ENCODE results near the gene UGT1A10. TPM values are rescaled to one million over a fixed set of nuclear protein-coding genes. Genes with fewer than 3 reads are reported as not detected.

The UGT1A10 gene
- total RNA-seq, 2 donors from 2014 or later, result 0.41 TPM; not detected in 1

DNA sequence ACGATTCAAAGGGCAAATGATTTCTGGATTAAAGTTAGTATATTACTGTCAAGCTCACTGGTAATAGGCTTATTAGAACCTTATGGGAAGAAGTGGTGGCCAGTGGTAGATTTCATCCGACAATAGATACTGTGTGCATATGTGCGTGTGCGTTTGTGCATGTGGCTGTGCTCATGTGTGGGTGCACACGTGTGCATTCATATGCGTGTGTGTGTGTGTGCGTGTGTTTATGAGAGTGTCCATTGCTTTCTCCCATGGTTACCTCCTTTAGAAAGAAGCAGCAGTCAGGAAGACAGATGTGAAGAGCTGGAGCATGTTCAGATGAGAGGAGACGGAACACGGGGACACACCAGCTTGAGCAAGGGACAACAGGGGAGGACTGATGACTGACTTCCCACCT lies 133.0 kb downstream of the UGT1A10 start:
- Histone ChIP-seq H3K4me3 (no peak overlapping the region), H3K27ac (no peak overlapping the region), H3K9me3 (no peaks in the 10 kb centered on the region), H3K36me3 (no peaks in the 10 kb centered on the region), H3K27me3 (replicated peaks; ENCODE audit: insufficient read depth) (no peaks in the 10 kb centered on the region), H3K4me1 (ENCODE audit: control insufficient read depth in 1 of 2, low read depth in 2 of 2) (no peaks in the 10 kb centered on the region)
- DNase-seq (ENCODE audit: low spot score) (no peak), ATAC-seq (ENCODE audit: insufficient number of reproducible peaks, low FRiP score, low read depth) (no peak)
- TF ChIP-seq, protein P1, sequence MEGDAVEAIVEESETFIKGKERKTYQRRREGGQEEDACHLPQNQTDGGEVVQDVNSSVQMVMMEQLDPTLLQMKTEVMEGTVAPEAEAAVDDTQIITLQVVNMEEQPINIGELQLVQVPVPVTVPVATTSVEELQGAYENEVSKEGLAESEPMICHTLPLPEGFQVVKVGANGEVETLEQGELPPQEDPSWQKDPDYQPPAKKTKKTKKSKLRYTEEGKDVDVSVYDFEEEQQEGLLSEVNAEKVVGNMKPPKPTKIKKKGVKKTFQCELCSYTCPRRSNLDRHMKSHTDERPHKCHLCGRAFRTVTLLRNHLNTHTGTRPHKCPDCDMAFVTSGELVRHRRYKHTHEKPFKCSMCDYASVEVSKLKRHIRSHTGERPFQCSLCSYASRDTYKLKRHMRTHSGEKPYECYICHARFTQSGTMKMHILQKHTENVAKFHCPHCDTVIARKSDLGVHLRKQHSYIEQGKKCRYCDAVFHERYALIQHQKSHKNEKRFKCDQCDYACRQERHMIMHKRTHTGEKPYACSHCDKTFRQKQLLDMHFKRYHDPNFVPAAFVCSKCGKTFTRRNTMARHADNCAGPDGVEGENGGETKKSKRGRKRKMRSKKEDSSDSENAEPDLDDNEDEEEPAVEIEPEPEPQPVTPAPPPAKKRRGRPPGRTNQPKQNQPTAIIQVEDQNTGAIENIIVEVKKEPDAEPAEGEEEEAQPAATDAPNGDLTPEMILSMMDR (IDR thresholded peaks at IDR 0.05), result no peak

DNA sequence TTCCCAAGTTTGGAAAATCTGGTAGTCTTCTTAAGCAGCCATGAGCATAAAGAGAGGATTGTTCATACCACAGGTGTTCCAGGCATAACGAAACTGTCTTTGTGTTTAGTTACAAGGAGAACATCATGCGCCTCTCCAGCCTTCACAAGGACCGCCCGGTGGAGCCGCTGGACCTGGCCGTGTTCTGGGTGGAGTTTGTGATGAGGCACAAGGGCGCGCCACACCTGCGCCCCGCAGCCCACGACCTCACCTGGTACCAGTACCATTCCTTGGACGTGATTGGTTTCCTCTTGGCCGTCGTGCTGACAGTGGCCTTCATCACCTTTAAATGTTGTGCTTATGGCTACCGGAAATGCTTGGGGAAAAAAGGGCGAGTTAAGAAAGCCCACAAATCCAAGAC lies 135.9 kb downstream of the UGT1A10 start:
- H3K4me3 ChIP-seq, result no peak overlapping the region
- H3K36me3 ChIP-seq, result no peaks in the 10 kb centered on the region
- H3K27me3 ChIP-seq (replicated peaks; ENCODE audit: insufficient read depth), result no peaks in the 10 kb centered on the region
- H3K27ac ChIP-seq, result no peak overlapping the region
- DNase-seq (ENCODE audit: low spot score), result no peak
- TF ChIP-seq, protein P1 (IDR thresholded peaks at IDR 0.05), result no peak
- H3K9me3 ChIP-seq, result peaks cover 4% of the 10 kb centered on the region
- no peaks in the 10 kb centered on the region for H3K4me1 ChIP-seq (ENCODE audit: control insufficient read depth in 1 of 2, low read depth in 2 of 2)
- ATAC-seq (ENCODE audit: insufficient number of reproducible peaks, low FRiP score, low read depth), result no peak

DNA sequence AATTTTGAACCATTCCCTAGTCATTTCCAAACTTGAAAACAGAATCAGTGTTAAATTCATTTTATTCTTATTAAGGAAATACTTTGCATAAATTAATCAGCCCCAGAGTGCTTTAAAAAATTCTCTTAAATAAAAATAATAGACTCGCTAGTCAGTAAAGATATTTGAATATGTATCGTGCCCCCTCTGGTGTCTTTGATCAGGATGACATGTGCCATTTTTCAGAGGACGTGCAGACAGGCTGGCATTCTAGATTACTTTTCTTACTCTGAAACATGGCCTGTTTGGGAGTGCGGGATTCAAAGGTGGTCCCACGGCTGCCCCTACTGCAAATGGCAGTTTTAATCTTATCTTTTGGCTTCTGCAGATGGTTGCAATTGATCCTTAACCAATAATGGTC lies 136.3 kb downstream of the UGT1A10 start:
- Histone ChIP-seq H3K4me3 (no peak overlapping the region), H3K27ac (no peak overlapping the region), H3K36me3 (no peaks in the 10 kb centered on the region), H3K27me3 (replicated peaks; ENCODE audit: insufficient read depth) (no peaks in the 10 kb centered on the region), H3K9me3 (peaks cover 4% of the 10 kb centered on the region), H3K4me1 (ENCODE audit: control insufficient read depth in 1 of 2, low read depth in 2 of 2) (no peaks in the 10 kb centered on the region)
- TF ChIP-seq, protein P1 (IDR thresholded peaks at IDR 0.05), result no peak
- no peak for DNase-seq (ENCODE audit: low spot score)
- no peak for ATAC-seq (ENCODE audit: insufficient number of reproducible peaks, low FRiP score, low read depth)

DNA sequence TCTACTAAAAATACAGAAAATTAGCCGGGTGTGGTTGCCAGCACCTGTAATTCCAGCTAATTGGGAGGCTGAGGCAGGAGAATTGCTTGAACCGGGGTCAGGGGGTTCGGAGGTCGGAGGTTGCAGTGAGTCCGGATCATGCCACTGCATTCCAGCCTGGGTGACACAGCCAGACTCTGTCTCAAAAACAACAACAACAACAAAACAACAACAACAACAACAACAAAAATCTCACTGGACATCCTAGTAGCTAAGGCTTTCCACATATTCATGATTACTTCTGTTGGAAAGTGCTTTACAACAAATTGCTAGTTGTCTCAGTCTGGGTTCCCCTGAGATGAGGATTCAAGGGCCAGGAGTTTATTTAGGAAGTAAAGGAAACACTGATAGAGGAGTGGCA lies 137.6 kb downstream of the UGT1A10 start:
- H3K4me1 ChIP-seq (ENCODE audit: control insufficient read depth in 1 of 2, low read depth in 2 of 2), result no peaks in the 10 kb centered on the region
- H3K36me3 ChIP-seq, result no peaks in the 10 kb centered on the region
- ATAC-seq (ENCODE audit: insufficient number of reproducible peaks, low FRiP score, low read depth) (no peak), DNase-seq (ENCODE audit: low spot score) (no peak)
- no peak overlapping the region for H3K4me3 ChIP-seq
- no peaks in the 10 kb centered on the region for H3K27me3 ChIP-seq (replicated peaks; ENCODE audit: insufficient read depth)
- H3K9me3 ChIP-seq, result peaks cover 4% of the 10 kb centered on the region
- TF ChIP-seq, protein P1 (IDR thresholded peaks at IDR 0.05), result no peak
- no peak overlapping the region for H3K27ac ChIP-seq

DNA sequence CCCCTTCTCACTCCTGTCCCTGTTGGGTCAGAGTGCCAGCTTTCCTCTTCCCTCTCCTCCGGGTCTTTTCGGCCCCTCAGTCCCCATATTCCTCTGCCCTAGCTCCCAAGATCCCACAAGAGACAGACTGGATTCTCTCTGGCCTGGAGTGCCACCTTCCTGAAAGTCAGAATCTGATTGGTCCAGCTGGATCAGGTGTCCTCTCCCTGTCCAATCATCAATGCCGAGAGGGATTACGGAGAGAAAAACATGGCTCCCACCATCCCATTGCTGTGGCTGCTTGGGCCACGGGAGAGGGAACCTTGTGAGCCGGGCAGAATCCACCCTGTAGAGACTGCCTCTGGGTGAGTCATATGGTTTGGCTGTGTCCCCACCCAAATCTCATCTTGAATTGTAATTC lies 139.2 kb downstream of the UGT1A10 start:
- no peaks in the 10 kb centered on the region for H3K36me3 ChIP-seq
- no peak for ATAC-seq (ENCODE audit: insufficient number of reproducible peaks, low FRiP score, low read depth)
- H3K4me1 ChIP-seq (ENCODE audit: control insufficient read depth in 1 of 2, low read depth in 2 of 2), result no peaks in the 10 kb centered on the region
- no peak overlapping the region for H3K27ac ChIP-seq
- TF ChIP-seq, protein P1 (IDR thresholded peaks at IDR 0.05), result no peak
- H3K27me3 ChIP-seq (replicated peaks; ENCODE audit: insufficient read depth), result no peaks in the 10 kb centered on the region
- no peak overlapping the region for H3K4me3 ChIP-seq
- H3K9me3 ChIP-seq, result peaks cover 4% of the 10 kb centered on the region
- no peak for DNase-seq (ENCODE audit: low spot score)
